NCI-H510A (cell line): Measurements from ENCODE around the gene LENEP.
"Not testable (repeated sequence)": the region's sequence is repeated elsewhere in the genome, so short reads cannot be mapped to it uniquely, and the experiment has no call there.

Experiments used
- DNase-seq: peaks from one replicate; lab custom pipeline; 2025; lab: John Stamatoyannopoulos, UW

Gene LENEP

DNA sequence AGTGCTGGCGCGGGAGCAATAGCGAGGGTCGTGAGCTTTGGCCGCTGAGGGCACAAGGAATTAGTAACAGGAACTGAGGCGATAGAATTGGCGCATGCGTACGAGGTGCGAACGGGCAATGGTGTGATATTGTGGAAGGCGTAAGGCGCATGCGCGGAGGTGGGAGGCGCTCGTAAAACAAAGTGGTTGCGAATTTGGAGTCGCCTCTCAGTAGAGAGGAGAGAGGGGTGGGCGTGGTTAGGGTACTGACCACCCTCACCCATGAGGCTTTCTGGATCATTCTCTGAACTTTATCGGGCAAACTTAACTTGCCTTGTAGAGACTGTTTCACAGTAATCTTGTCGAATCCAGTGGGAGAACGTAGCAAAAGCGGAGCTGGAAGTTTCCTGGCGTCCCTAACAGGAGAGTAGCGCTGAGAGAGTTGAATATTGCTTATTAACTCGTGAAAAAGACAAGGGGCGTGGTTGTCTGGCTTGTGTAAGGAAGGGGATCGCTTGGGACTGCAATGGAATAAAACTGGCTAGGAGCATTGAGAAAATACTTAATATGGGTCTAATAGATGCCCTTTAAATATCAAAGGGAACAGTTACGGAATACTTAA, 18.5 kb upstream of the LENEP start:
- peak; percentile 88 for DNase-seq

DNA sequence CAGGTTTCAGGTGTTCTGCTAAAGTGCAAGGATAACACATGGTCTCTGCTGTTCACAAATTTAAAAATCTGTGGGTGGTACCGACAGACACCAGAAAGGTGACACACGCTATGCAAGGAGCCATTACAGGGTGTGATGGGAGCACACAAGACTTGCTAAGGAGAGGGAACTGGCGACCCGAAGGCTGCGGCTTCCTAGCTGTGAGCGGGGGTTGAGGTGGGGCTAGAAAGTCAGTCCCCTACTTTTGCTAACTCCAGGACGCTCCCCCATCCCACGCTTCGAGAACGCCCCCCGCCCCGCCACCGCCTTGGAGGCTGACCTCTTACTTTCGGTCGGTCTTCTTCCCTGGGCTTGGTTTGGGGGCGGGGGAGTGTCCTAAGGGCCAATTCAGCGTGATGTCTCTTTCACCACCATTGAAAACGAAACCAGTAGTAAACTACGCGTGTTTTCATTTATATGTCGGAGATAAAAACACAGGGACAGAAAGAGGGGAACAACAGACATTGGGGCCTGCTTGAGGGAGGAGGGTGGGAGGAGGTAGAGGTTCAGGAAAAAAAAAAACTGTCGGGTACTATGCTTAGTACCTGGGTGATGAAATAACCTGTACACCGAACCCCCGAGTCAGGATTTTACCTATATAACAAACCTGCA, 17.9 kb upstream of the LENEP start:
- DNase-seq, result no peak

DNA sequence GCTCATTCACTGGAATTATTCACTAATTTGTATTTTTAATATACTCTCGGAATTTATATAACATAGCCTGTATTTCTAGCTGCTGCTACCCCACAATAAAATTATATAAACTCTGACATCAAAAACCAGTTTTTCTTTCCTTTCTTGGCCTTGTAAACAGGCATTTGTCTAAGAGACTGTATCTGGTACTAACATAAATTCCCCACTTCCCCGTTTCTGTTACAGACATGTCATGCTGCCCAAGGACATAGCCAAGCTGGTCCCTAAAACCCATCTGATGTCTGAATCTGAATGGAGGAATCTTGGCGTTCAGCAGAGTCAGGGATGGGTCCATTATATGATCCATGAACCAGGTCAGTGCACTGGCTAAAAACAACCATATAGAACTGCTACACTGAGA, 15.6 kb upstream of the LENEP start:
- not testable (repeated sequence) for DNase-seq

DNA sequence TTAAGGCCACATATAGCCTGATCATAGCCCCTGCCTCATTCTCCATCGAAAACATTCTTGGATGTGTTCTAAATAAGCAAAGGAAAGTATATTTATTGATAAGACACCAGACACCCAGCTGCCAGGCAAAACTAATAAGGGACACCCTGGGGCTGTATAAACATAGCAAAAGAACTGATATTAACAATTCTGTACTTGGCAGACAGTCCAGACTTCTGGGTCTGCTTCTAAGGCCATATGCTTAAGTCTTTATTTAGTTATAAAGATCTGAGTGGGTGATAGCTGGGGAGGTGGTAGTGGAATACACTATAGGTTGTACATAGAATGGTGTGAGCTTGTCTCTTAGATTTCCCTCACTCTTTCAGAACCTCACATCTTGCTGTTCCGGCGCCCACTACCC, 15.0 kb upstream of the LENEP start:
- no peak for DNase-seq

DNA sequence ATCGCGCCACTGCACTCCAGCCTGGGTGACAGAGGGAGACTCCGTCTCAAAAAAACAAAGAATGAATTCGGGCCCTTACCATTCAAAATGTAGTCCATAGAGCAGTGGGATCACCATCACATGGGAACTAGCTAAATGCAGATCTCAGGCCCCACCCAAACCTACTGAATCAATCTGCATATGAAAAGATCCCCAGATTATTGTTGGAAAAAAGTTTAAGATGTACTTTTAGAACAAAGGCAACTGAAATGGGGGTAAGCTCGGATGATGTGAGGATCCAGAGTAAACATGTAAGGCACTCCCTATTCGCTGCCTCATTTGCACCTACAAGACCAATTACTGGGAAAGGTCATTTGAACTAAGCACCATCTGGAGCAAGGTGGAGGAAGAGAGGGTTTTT, 11.0 kb upstream of the LENEP start:
- DNase-seq, result no peak

DNA sequence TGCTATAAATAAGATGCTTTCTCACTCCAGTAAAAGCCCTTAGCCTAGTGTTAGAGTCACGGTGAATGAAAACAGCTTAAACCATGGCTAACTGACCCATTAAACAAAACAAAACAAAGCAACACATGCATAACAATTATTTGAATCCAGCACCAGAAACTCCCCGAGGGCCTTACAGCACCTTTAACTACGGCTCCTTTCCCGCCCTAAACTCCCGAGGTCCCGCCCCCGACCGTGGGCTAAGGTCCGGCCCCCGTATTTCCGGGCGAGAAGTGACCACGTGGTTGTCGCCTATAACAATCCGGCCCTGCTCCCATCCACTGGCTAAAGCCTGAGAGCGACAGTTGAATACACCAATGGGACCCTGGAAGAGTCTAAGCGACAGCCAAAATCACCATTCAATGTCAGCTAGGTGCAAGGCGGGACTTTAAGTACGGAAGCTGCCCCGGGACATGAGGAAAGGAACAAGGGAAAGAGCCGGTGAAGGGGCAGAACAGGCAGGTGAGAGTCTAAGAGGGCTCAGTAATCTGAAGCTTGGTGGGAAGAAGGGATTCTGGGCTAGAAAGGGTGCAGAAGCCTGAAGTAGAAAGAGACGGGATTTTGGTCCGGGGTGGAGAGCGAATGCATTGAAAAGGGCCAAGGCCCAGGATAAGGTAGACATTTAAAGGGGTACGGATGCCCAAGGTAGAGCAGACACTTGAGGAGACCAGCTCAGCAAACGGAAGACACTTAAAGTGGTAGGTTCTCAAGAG, 10.3 kb upstream of the LENEP start, which contains the start of gene FLAD1:
TSS of gene FLAD1 (plus strand) at position 448 of the 752 bp plus-strand sequence. CDS start 351 bp downstream, outside the sequence.
- DNase-seq, result peak; percentile 99

DNA sequence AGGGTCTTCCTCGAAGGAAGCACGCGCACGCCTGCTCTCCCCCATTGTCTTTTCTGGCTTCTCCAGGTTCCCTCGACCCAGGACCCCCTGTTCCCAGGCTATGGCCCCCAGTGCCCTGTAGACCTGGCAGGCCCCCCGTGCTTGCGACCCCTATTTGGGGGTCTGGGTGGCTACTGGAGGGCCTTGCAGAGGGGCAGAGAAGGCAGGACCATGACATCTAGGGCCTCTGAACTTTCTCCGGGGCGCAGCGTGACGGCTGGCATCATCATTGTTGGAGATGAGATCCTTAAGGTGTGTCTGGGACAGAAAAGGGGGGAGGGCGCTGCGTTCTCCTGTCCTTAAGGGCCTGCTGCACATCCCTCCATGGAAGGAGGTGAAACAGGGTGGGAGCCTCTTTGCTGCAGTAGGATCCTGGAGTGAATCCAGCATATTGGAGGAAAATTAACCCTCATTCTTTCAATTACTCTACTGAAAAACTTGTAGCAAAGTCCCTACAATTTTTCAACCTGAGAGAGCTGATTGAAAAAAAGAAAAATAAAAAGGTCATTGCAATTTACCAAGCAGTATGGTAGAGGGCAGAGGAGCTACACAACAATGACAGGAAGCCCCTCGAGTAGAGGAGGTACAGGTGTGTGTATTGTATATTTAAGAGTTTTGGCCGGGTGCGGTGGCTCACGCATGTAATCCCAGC, 9.5 kb upstream of the LENEP start:
- no peak for DNase-seq

DNA sequence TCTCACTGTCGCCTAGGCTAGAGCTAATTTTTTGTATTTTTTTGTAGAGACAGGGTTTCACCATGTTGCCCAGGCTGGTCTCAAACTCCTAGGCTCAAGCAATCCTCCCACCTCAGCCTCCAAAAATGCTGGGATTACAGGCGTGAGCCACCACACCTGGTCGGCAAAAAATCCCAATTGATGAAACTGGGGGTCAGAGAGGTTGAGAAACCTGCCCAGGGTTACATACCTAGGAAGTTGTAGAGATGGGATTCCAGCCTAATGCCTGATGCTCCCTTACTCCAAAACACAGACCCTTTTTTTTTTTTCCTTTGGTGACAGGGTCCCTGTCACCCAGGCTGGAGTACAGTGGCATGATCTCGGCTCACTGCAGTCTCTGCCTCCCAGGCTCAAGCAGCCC, 6.7 kb upstream of the LENEP start:
- not testable (repeated sequence) for DNase-seq

DNA sequence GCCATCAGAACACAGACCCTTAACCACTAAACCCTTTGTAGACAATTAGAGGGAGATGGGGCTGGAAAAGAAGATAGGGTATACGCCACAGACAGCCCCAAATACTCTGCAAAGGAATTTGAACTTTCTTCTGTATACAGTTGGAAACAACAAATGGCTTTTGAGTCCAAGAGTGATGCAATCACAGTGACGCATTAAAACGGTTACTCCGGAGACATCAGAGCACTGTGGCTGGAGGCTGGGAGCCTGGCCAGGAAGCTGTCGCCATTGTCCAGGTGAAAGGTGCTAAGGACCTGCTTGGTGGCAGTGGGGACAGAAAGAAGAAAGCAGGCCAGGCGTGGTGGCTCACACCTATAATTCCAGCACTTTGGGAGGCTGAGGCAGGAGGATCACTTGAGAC, 6.1 kb upstream of the LENEP start:
- DNase-seq, result no peak

DNA sequence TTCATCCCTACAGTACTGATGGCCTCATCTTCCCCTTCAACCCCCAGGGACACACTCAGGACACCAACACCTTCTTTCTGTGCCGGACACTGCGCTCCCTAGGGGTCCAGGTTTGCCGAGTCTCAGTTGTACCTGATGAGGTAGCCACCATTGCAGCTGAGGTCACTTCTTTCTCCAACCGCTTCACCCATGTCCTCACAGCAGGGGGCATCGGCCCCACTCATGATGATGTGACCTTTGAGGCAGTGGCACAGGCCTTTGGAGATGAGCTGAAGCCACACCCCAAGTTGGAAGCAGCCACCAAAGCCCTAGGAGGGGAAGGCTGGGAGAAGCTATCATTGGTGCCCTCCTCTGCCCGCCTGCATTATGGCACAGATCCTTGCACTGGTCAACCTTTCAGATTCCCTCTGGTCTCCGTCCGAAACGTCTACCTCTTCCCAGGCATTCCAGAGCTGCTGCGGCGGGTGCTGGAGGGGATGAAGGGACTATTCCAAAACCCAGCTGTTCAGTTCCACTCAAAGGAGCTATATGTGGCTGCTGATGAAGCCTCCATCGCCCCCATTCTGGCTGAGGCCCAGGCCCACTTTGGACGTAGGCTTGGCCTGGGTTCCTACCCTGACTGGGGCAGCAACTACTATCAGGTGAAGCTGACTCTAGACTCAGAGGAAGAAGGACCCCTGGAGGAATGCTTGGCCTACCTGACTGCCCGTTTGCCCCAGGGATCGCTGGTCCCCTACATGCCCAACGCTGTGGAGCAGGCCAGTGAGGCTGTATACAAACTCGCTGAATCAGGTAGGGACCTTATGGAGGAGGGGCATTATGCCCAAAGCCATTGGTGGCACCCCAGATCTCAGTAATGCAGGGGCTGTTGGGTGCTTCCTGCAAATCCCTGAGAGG, 5.1 kb upstream of the LENEP start:
- no peak for DNase-seq

DNA sequence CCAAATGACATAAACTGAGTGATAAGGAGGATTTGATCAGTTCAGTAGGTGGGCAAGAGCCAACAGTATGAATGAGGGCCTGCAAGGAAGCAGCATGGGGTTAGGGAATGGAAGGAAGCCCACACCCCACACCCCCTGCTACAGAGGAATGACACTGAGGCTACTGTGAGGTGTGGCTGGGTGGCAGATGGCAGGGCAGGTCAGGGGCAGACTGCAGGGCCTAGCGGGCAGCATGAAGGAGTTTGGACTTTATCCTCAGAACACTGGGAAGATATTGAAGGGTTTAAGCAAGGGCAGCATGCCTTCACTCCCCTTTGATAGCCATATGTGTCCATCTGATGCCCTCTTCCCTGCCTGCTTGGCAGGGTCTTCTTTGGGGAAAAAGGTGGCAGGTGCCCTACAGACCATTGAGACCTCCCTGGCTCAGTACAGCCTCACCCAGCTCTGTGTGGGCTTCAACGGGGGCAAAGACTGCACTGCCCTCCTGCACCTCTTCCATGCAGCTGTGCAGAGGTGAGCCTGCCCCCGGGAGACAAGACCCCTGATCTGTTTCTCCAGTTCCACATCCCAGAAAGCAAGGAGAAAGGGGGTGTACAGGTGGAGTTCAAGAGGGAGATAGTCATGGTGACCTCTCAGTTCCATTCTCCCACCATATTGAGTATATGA, 4.1 kb upstream of the LENEP start:
- DNase-seq, result no peak

DNA sequence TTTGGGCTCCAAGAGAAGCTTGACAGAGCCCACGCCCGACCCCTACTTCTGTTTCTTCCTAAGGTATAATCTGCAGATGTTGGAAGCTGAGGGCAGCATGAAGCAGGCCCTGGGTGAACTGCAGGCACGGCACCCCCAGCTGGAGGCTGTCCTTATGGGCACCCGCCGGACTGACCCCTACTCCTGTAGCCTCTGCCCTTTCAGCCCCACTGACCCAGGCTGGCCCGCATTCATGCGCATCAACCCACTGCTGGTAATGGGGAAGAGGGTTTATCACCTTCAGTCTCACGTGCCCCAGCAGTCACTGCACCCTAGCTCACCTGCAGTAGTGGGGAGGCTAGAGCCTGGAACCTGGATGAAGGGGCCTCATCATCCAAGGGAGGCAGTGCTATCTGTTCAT, 3.1 kb upstream of the LENEP start:
- no peak for DNase-seq

DNA sequence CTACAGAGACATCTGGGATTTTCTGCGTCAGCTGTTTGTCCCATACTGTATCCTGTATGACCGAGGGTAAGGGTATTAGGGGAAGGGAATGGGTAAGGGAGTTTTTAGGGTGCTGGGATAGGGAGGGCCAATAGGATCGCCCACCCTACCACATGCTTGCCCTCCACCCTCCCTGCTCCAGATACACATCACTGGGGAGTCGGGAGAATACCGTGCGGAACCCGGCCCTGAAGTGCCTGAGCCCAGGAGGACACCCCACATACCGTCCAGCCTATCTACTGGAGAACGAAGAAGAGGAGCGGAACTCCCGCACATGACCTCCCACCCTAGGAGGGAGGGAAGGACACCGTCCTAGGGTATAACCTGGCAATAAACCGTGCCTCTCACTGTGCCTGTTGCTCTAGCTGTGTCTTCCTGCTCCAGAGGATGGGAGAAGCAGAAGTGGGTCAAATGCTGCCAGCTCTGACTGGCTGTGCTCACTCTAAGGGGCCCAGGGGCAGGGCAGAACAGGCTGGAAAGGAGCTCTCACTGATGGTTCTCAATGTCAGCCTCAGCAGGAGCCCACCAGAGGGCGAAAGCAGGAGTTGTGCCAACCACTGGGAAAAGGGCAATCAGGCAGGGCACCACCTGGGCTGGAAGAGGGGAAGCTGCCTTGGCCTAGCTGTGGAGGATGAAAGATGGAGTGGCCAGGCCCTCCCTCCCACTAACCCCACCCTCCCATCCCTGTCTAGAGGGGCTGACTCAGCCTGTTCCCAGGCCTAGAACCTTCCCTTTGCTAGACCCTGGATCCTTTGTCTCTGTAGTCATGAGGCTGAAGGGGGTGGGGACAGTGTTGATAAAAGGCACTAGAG, 440 bp upstream of the LENEP start:
- peak; percentile 44 for DNase-seq

DNA sequence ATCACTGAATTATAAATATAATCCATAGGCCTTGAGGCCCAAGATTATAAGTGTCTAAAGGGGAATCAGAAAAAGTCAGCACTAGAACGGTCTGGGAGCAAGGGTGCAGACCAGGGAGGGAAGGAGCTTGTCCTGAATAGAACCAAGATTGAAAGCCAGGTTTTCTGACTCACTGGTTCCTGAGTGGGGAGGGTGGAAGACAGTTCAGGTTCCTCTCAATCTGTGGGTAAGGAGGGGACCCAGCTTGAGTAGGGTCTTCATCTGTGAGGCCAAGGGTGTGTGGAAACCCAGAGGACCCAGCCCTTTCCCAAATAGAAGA, 842 bp downstream of the LENEP start:
- DNase-seq, result no peak

DNA sequence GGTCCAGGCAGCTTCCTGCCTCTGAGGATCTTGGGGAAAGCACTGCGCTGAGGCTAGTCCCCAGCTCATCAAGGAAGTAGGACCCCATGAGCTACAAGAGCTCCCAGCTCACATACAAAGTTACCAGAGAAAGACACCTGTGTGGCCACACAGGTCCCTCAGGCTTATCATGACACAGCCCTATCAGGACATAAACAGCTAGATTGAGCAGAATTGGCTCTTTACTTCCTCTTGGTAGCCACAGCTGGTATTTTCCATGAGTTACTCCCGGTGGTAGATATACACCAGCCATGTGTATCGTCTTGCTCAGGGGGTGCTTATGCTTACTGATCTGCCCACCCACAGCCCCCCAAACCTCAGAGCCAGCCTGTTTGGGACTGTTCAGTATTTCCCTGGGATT, 1.2 kb downstream of the LENEP start:
- DNase-seq, result no peak

DNA sequence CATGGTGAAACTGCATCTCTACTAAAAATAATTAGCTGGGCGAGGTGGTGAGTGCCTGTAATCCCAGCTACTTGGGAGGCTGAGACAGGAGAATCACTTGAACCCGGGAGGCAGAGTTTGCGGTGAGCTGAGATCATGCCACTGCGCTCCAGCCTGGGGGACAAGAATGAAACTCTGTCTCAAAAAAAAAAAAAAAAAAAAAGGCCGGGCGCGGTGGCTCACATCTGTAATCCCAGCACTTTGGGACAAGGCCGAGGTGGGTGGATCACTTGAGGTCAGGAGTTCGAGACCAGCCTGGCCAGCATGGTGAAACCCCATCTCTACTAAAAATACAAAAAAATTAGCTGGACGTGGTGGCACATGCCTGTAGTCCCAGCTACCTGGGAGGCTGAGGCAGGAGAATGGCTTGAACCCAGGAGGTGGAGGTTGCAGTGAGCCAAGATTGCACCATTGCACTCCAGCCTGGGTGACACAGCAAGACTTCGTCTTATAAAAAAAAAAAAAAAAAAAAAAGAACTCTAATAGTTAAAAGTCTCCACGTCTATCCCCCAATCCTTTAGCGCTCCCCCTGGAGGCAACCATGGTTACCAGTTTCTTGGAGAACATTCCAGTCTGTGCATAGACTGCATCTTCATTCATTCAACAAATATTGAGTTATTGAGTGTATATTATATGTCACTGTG, 2.1 kb downstream of the LENEP start:
- not testable (repeated sequence) for DNase-seq

DNA sequence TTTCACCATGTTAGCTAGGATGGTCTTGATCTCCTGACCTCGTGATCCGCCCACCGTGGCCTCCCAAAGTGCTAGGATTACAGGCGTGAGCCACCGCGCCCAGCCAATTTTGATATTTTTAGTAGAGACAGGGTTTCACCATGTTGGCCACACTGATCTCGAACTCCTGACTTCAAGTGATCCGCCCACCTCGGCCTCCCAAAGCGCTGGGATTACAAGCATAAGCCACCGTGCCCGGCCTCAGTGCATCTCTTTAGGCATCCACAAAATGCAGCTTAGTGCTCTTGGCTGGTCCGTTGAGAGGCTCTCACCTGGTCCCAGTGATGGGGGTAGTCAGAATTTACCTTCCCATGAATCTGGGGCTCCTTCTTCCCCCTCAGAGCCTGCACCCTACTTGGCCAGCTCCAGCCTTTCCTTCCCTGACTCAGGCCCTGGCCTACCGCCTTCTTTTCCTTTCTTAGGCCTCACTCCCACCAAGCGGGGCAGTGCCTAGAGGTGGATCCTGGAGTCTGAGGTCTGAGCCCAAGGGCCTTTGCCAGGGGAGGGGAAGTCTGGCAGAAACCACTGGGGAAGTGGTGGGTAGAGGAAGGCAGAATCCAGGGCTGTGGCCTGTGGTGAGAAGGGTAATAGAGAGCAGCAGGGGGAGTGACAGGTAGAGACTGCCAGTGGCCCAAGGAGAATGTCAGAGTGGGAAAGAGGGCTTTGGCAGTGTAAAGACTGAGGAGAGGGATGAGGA, 3.7 kb downstream of the LENEP start:
- DNase-seq, result no peak

DNA sequence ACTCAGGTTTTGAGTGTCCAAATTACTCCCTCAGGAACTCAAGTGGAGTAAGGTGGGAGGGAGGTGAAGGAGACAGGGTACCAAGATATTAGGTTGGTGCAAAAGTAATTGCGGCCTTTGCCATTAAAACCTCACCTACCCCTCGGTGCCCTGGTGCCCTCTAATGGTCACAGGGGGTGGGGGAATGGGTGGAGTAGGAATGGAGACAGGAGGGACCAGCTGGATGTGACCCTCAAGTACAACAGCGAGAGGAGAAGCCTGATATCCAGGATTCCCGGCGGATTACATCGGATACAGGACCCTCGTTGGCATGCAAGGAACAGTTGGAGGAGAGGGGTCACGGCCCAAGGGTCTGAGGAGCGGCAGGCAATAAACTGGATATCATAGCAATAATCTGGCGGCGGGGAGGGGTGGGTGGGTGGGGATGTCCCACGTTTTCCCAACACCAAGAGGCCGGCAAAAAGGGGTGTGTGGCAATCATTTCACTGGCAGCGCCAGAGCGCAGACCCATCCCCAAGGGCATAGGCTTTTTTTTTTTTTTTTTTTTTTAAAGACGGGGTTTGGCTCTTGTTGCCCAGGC, 4.9 kb downstream of the LENEP start:
- no peak for DNase-seq
